Measurements from ENCODE around the gene NKX2-1. TPM values are rescaled to one million over a fixed set of nuclear protein-coding genes. Genes with fewer than 3 reads are reported as not detected.
"Not testable (repeated sequence)": the region's sequence is repeated elsewhere in the genome, so short reads cannot be mapped to it uniquely, and the experiment has no call there.

Gene NKX2-1
- polyA plus RNA-seq, 3 donors, result not detected

- no peak for DNase-seq (ENCODE audit: low read depth in 3 of 3, low spot score in 2 of 3)
Observed at GRCh38 chr14:36505892-36506731, 13.9 kb downstream of the NKX2-1 start.

GRCh38 chr14:36505181-36505815, 14.7 kb downstream of the NKX2-1 start:
- no peak for DNase-seq (ENCODE audit: low read depth in 3 of 3, low spot score in 2 of 3)

- DNase-seq (ENCODE audit: low read depth in 3 of 3, low spot score in 2 of 3), result no peak
Observed at GRCh38 chr14:36504771-36505175, 15.3 kb downstream of the NKX2-1 start.

- no peak for DNase-seq (ENCODE audit: low read depth in 3 of 3, low spot score in 2 of 3)
Observed at GRCh38 chr14:36503771-36504741, 16.0 kb downstream of the NKX2-1 start.

GRCh38 chr14:36502558-36503508, 17.2 kb downstream of the NKX2-1 start:
- no peak for DNase-seq (ENCODE audit: low read depth in 3 of 3, low spot score in 2 of 3)

GRCh38 chr14:36498938-36499337, 21.1 kb downstream of the NKX2-1 start:
- DNase-seq (ENCODE audit: low read depth in 3 of 3, low spot score in 2 of 3), result no peak

GRCh38 chr14:36496346-36496745, 23.7 kb downstream of the NKX2-1 start:
- DNase-seq (ENCODE audit: low read depth in 3 of 3, low spot score in 2 of 3), result no peak

GRCh38 chr14:36495666-36496065, 24.4 kb downstream of the NKX2-1 start:
- no peak for DNase-seq (ENCODE audit: low read depth in 3 of 3, low spot score in 2 of 3)

GRCh38 chr14:36493761-36494160, 26.3 kb downstream of the NKX2-1 start:
- no peak for DNase-seq (ENCODE audit: low read depth in 3 of 3, low spot score in 2 of 3)

GRCh38 chr14:36485773-36486172, 34.3 kb downstream of the NKX2-1 start:
- DNase-seq (ENCODE audit: low read depth in 3 of 3, low spot score in 2 of 3), result no peak

GRCh38 chr14:36479344-36479743, 40.7 kb downstream of the NKX2-1 start:
- DNase-seq (ENCODE audit: low read depth in 3 of 3, low spot score in 2 of 3), result no peak

GRCh38 chr14:36478782-36479181, 41.2 kb downstream of the NKX2-1 start:
- DNase-seq (ENCODE audit: low read depth in 3 of 3, low spot score in 2 of 3), result no peak

- DNase-seq (ENCODE audit: low read depth in 3 of 3, low spot score in 2 of 3), result no peak
Observed at GRCh38 chr14:36477266-36477665, 42.8 kb downstream of the NKX2-1 start.

- not testable (repeated sequence) for DNase-seq (ENCODE audit: low read depth in 3 of 3, low spot score in 2 of 3)
Observed at GRCh38 chr14:36476061-36476460, 44.0 kb downstream of the NKX2-1 start.

- no peak for DNase-seq (ENCODE audit: low read depth in 3 of 3, low spot score in 2 of 3)
Observed at GRCh38 chr14:36474593-36474992, 45.4 kb downstream of the NKX2-1 start.

GRCh38 chr14:36471431-36471830, 48.6 kb downstream of the NKX2-1 start:
- no peak for DNase-seq (ENCODE audit: low read depth in 3 of 3, low spot score in 2 of 3)

GRCh38 chr14:36467332-36467731, 52.7 kb downstream of the NKX2-1 start:
- no peak for DNase-seq (ENCODE audit: low read depth in 3 of 3, low spot score in 2 of 3)

Measured in right renal cortex interstitium (tissue), 3 donors.